HPDE6-E6E7 (cell line): ENCODE data around the gene NSD1.

ENCODE experiments used
- DNase-seq: peaks from one replicate; pipeline ENCODE4 v3.0.0; 2011; ENCODE audit warnings: missing footprints; ENCODE audit errors: extremely low spot score

Gene NSD1

DNA sequence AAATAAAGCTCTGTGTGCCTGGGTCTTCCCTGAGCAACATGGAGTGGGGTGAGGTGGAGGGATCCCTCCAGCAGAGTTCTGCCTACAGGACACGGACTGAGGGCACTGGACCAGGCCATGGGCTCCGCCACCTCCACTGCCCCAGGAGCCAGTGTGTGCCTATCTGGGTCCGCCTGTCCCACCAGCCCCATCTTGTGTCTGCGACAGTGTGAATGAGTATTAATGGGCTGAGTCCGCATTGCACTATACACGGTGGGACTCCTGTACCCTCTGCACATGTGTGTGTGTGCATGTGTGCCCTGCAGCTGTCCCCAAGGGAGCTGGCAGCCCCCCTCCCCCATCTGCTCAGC is 35.5 kb upstream of the NSD1 start:
- DNase-seq = no peak

DNA sequence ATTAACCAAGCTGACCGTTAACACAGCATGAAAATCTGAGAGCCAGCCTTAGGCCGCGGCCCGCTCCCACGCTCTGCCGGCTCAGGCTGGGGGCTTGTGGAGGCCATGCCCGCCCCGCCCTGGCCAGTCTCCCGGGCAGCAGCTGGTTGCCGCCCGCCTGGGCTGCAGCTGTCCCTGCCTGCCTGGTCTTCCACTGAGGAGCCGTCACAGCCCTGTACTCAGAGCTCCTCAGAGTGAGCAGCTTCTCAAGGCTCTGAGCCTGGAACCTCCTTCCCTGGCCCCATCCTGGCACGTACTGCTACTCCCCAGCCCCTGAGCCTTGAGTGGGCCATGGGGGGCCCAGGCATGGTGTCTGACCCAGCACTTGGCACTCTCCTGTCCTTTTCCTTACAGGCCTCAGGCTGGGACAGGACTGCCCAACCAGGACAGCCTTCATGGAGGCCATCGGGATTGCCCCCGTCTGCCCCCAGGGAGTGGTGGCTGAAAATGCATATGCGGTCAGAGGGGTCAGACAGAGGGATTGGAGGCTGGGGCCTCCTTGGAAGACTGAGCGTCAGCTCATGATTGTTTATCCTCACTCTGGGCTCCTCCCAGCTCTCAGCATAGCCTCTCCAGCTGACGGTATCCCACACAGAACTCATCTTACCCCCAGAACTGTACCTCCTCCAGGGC is 35.0 kb upstream of the NSD1 start:
- DNase-seq = no peak

DNA sequence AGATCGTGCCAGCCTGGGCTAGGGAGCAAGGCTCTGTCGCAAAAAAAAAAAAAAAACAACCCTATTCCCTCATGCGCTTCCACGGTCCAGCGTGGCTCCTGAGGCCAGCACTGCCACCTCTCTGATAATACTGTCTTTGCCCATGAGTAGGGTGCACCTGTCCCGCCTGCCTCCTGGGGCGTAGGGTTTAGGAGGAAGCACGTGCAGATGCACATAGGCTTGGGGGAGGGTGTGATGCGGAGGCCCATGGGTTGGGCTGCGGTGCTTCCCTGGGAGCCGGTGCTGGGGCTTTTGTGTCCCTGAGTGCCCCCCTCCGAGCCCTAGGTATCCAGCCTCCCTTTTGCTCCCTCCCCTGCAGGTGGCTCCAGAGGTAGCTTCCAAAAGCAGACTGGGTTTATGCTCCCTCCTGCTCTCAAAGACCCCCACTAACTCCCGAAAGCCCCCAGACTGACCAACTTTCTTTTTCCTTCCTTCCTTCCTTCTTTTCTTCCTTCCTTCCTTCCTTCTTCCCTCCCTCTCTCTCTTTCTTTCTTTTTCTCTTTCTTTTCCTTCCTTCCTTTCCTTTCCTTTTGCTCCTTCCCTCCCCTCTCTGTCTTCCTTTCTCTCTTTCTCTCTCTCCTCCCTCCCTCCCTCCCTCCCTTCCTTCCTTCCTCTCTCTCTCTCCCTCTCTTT is 34.0 kb upstream of the NSD1 start:
- no peak for DNase-seq

DNA sequence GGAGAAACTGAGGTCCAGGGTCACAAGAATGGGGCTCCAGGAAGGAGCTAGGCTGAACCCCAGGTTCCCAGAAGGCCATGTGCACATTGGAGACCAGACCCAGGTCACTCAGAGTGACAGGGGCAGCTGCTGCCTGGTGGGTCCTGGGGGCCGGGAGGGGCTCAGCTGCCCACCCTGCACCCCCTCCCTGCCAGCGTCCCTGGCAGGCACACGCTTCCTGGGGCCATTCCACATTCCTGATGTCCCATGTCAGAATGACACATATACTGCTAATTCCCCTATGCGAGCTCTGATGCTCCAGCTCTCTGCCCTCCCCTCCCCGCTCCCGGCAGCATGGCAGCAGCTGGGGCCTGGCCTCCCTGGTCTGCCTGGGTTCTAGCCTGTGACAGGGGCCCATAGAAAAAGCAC is 32.9 kb upstream of the NSD1 start:
- DNase-seq = no peak

GRCh38 chr5:177103523-177104253 is 29.9 kb upstream of the NSD1 start:
- no peak for DNase-seq

GRCh38 chr5:177105691-177106476 is 27.7 kb upstream of the NSD1 start:
- DNase-seq = no peak

DNA sequence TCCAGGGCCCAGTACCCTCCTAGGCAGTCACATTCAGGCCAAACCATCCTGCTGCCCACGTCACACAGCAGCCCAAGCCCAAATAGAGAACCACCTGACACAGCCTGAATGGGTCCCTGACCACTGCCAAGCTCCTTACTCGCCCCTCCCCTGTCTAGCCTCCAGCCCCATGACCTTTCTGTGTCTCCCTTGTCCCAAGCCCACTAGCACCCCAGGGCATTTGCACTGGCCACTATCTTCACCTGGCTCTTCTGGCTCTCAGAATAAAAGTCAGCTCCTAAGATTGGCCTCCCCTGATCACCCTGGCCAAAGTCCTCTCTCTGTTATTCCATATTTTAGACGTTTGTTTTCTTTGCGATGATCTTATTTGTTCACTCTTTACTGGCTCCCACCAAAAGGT is 26.4 kb upstream of the NSD1 start:
- DNase-seq = no peak

- no peak for DNase-seq
Observed at GRCh38 chr5:177109810-177110209, 23.8 kb upstream of the NSD1 start.

DNA sequence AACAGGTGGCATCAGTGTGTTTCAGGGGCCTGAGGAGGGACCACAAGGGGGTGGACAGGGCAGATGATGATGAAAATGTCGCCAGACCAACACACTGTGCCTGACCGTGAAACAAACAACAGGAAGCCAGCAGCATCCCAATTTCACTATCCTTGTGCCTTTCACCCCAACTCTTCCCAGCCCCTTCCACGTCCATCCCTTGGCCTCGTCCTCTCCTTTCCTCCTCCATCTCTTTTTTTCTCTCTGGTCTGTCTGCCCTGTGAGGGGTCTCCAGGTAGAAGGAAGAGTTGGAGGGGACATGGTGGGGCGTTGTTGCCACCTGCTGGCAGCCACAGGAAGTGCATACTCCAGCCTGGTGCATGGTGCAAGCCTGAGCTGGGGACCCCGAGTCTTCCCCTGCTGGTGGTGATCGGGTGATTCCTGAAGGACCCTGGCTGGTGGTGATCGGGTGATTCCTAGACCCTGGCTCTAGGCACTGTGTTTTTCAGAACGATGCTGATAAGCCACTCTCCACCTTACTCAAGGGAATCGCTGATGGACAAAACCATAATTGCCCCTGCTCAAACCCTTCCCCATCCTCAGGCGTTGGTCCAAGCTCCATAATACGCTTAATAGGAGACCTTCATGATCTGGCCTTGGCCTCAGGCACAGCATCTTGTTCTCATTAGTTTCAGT is 21.7 kb upstream of the NSD1 start:
- DNase-seq = no peak

GRCh38 chr5:177112589-177113220 is 20.9 kb upstream of the NSD1 start:
- no peak for DNase-seq

GRCh38 chr5:177113566-177114424 is 19.8 kb upstream of the NSD1 start:
- DNase-seq = peak; percentile 69

GRCh38 chr5:177116631-177117373 is 16.8 kb upstream of the NSD1 start:
- peak; percentile 75 for DNase-seq

GRCh38 chr5:177117441-177118045 is 16.0 kb upstream of the NSD1 start:
- no peak for DNase-seq

- no peak for DNase-seq
Observed at GRCh38 chr5:177122566-177122965, 11.0 kb upstream of the NSD1 start.

GRCh38 chr5:177123789-177124485 is 9.6 kb upstream of the NSD1 start:
- no peak for DNase-seq

DNA sequence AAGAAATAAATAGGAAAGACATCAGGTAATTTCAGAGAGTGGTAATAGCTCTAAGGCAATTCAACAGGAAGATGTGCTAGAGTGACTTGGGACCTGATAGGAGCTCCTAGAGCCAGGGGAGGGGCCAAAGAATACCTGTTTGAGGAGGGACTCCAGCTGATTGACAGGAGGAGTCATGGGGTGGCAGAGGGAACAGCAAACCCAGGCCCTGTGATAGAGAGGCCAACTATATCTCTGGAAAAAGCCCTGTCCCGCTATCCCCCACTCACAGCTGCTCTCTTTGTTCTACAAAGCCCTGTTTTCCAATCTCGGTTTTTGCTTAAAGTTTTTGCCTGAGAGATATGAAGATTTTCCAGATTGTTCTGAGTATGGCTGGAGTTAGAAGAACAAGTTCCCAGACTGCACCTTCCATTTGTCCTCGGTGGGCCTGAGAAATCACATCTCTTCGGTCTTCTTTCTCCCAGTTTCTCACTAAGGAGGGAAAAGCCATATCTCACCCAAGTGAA is 9.0 kb upstream of the NSD1 start:
- DNase-seq = peak; percentile 41

GRCh38 chr5:177126771-177127170 is 6.8 kb upstream of the NSD1 start:
- DNase-seq = no peak

GRCh38 chr5:177128551-177128981 is 5.0 kb upstream of the NSD1 start:
- no peak for DNase-seq
